ENCODE results near the gene ALG12.
A peak's percentile ranks its signal among the peaks of the same experiment; 100 is the strongest.
"Not testable (repeated sequence)": the region's sequence is repeated elsewhere in the genome, so short reads cannot be mapped to it uniquely, and the experiment has no call there.

Gene ALG12

GRCh38 chr22:49862496-49862776 is 55.8 kb downstream of the ALG12 start:
- no peak for DNase-seq

GRCh38 chr22:49861642-49862495 is 56.4 kb downstream of the ALG12 start:
- DNase-seq: no peak

- no peak for DNase-seq
Observed at GRCh38 chr22:49858827-49859226, 59.4 kb downstream of the ALG12 start.

GRCh38 chr22:49856766-49857618 is 61.2 kb downstream of the ALG12 start:
- DNase-seq: no peak

- no peak for DNase-seq
Observed at GRCh38 chr22:49856343-49856742, 61.9 kb downstream of the ALG12 start.

GRCh38 chr22:49855251-49855911 is 62.9 kb downstream of the ALG12 start:
- DNase-seq: no peak

- peak; percentile 53 to 55 for DNase-seq
Observed at GRCh38 chr22:49853981-49854831, 64.0 kb downstream of the ALG12 start.

- DNase-seq: peak; percentile 99 to 100
Observed at GRCh38 chr22:49852898-49853894, 65.0 kb downstream of the ALG12 start, which contains the start of gene ZBED4. TSS of gene ZBED4 (plus strand) at chr22:49853844. CDS start at chr22:49883663, 29,819 bp downstream.

- not testable (repeated sequence) for DNase-seq
Observed at GRCh38 chr22:49852568-49852897, 65.7 kb downstream of the ALG12 start.

- no peak for DNase-seq
Observed at GRCh38 chr22:49850959-49851802, 67.1 kb downstream of the ALG12 start.
